Raji (cell line): ENCODE data around the gene ZMIZ1.

Experiments
- POLR2A ChIP-seq: IDR thresholded peaks from 2 replicates; pipeline ENCODE4 v1.6.1; 2011; ENCODE audit warnings: low read depth, low read length, control low read depth; ENCODE audit not compliant: insufficient read depth

ZMIZ1 gene

DNA sequence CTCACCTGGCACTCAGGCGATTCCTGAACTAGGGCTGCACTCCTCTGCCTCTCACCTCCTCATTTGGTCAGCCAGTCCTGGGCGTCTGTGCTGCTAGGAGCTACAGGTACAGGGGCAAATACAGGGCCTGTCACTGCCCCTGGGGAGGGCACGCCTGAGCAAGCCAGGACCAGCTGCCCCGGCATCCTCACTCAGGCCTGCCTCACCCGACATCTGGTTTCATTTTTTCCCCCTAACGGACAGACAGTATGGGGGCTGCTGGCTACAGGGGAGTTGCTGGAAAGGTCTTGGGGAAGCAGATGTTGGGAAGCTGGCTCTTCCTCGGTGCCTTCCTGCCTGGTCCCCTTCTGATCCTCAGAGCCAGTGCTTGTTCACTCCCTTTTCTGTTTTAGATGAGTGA lies 201.2 kb downstream of the ZMIZ1 start:
- no peak for TF ChIP-seq POLR2A

DNA sequence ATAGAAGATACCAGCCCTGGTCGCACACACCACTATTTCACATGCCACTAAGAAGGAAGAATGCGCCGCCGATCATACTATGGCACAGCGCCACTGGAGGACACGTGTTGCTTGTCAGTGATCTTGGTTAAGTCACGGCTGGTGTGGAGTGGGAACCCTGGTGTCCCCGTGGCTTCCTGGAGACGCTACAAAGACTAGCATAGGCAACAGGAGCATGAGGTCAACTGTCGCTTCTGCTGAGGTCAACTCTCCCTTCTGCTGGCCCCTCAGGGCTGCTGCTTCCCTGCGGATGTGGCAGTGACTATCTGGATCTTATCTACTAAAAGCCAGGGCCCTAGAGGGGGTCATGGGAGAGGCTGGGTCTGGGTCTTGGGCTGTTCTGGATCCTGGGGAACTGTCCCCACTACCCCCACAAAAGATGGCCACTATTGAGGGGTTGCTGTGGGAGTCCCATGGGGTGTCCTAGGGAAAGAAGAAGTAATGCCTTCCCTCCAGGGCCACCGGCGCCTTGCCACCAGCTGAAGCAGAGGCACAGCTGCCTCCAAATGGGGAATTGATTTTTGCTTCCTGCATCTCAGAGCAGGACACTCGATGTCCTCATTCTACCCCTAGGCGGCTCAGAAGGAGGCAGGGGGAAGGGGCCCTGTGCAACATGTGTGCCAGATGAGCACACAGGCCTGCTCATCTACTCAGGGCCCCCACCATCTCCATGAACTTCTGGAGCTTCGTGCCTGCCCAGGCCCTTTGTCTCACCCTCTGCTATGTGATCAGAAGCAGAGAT lies 201.9 kb downstream of the ZMIZ1 start:
- no peak for TF ChIP-seq POLR2A

DNA sequence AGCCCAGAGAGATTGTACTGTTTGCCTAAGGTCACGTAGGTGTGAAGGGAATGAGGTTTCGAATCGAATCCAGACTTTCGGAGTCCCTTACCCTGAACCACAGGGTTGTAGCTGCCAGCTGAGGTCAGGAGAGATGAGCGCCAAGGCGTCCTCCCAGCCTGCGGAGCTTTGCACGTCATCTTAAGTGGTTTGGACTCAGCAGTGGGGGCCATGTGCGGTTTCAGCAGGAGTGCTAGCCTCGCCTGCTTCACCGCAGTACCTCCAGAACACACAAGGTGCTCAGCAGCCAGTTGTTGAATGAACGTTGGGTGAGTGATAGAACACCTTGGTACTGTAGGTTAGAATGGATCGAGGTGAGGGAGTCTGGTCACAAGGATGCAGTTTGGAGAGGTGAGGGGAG lies 203.6 kb downstream of the ZMIZ1 start:
- TF ChIP-seq POLR2A, result no peak

DNA sequence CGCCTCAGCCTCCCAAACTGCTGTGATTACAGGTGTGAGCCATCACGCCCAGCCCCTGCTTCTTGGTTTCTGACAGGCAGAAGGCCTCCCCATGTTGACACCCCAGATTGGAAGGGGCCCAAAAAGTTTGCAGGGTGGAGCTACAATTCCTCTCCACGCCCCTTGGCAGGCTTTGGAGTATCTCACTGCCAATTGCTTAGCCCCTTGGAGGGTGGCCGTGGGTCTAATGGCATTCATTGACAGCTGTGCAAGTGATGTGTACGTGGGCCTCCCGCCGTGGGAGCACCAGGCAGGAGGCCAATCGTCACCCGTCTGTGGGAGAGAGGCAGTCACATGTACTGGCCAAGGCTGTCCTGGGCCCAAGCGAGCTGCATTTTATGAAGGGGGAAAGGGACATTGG lies 204.8 kb downstream of the ZMIZ1 start:
- no peak for TF ChIP-seq POLR2A

DNA sequence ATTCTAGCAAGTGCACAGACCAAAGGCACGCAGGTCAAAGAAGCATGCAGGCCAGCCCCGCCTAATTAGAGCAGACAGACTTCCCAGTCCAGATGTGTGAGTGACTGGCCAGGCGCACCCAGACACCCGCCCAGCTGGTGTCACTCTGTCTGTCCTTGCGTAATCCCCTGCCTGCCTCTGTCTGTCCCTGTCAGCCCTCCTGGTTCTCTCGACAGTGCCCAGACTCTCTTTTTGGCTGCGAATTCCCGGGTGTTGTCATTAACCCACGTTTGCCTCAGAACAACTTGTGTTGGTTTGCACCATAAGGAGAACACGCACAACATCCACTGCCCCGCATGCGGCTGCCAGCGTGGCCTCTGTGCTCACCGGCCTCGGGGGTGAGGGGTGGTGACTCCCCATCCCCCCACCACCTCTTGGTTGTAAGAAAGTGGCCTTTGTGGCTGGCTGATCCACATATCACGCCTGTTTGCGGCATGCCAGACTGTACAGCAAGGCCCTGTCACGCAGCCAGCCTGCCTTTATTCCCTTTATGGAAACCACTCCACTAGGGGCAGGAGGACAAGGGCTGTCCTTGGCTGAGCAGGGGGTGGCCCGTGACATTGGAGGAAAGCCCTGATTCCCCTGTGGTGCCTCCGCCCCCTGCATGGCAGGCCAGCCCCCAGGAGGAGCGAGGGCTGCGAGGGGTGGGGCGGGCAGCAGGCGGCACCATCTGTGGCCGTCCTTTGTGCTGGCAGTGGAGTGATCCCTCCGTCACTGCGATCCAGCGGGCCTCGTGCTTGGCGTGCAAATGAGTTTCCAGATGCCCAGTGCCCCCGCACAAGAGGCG lies 205.7 kb downstream of the ZMIZ1 start:
- TF ChIP-seq POLR2A, result no peak

DNA sequence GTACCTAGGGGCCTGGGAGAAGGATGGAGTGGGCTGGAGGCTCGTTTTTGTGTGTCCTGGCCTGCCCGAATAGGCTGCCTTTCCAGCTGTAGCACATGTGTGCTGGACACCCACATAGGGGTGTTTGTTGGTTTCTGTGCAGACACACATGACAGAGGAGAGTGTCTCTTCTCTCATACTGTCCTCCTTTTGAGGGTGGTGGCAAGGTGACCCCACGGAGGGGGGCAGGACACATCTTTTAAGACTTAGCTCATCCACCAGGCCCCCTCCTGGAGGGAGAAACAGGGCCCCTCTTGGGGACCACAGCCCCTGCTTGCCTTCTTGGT lies 206.3 kb downstream of the ZMIZ1 start:
- no peak for TF ChIP-seq POLR2A

DNA sequence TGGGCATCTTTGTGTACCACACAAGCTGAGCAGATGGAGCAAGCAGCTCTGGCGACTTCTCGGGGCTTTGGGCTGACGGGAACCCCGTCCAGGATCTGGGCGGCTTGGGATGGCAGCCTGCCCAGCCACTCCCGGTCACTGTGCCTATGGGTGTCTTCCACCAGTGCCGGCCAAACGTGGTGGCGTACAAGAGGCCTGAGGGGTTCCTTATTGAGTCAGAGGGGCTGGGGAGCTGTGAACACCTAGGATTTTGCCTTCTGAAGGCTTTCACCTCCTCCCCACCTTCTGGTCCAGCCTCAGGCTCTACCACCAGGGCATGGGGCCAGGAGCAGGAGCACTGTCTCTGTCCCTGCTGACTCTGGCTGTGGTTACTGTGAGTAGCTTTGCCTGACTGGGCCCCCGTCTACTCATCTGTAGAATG lies 206.7 kb downstream of the ZMIZ1 start:
- no peak for TF ChIP-seq POLR2A

DNA sequence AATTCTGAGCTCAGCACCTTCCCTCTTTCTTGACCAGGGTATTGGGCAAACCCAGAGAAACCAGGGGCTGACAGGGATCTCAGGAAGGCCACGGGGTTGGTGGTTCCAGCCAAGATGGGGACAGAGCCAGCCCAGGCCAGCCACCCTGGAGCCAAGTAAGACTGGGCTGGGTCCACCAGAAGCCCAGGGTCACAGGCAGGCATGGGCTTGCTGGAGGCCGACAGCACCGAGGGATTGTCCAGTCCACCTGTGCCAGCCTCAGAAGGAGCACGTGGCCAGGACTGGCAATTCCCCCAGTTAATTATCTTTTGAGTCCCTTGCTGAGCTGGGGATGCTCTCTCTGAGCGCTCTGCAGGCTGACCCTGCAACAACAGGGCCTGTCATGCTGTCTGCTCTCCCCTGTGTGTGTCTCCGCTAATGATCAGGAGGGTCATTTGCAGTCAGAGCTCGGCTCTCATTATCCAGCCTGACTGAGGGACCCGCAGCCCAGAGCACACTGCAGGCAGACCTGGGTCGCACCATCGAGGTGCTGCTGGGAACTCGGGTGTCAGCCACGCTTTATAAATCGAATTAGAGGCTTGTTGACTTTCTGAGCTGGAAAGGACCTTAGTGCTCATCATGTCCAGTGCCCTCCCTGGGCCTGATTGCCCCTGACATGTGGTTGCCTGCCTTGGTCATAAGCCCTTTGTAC lies 209.0 kb downstream of the ZMIZ1 start:
- no peak for TF ChIP-seq POLR2A

DNA sequence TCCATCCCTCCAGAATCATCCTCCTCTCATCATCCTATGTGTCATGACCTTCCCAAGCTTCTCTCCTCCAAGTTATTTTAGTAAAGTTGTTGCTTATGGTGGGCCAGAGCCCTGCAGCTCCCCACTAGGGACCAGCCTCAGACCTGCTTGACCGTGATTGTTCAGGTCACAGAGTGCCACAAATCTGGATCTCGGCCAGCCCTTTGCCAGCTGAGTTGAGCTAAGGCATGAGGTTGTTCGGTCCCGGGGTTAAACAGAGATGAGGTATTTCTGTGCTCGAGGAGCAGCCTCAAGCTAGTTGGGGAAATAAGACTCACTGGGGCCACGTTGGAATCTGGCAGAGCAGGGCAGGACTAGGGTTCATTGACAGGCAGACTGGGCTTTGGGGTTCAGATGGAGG lies 212.2 kb downstream of the ZMIZ1 start:
- TF ChIP-seq POLR2A, result no peak

DNA sequence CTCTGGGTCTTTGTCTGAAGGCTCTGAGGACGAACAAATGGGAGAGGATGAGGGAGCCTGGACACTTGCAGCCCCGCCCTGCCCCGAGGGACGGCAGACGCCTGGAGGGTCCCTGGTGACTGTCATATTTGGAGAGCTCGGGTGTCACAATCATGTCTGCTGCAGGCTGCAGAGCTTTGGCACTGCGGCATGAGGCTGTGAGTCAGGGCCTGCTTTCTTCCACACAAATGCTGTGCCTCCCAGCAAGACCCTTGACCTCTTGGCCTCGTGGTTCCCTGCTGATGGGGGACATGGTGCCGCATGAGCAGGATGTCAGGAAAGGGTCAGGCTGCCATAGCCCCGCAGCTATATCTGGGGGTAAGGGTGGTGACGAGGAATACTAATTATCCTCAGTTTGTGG lies 213.6 kb downstream of the ZMIZ1 start:
- TF ChIP-seq POLR2A, result no peak

DNA sequence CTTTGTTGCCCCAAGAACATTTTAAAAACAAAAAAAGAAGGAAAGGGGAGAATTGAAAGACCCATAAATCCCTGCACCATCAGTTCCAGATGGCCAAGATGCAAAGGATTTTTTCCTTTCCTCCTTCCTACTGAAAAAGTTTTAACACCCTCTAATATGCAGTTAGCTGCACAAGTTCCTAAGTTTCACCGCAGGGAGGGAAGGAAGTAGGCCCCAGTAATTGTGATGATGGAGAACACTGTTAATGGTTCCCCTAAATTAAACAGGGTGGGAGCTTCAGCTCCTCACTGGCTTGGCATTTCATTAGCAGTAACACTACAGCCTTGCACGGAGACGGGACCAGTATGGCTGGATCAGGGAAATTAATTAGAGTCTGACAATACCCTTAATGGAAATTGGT lies 214.8 kb downstream of the ZMIZ1 start:
- TF ChIP-seq POLR2A, result no peak

DNA sequence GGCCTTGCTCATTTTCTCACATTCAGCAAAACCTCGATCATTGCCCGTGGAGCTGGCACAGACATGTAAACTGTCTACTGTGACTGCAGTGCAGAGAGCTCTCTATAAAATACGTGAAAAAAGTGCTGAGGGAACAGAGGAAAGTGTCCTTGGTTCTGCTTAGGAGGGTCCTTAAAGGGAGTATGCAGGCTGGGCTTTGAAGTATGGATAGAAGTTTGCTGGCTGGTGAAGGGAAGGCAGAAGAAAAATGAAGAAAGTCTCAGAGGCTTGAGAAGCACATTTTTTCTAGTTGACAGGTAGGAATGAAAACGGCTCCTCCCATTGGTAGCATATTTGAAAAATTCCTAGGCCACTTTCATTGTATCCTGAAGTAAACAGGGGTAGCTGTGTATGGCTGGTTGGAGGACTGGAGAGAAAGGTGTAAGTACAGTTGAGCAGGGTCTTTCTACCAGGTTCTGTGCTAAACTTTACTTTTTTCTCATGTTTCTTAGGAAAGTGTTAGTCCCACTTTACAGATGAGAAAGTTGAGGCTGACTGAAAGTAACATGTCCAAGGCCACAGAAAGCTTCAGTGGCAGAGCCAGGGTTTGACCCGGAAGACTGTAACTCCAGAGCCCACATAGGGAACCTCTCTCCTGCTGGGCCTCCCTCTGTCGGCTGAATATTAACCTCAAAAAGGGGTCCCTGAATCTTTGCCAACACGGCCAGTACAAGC lies 215.5 kb downstream of the ZMIZ1 start:
- no peak for TF ChIP-seq POLR2A

DNA sequence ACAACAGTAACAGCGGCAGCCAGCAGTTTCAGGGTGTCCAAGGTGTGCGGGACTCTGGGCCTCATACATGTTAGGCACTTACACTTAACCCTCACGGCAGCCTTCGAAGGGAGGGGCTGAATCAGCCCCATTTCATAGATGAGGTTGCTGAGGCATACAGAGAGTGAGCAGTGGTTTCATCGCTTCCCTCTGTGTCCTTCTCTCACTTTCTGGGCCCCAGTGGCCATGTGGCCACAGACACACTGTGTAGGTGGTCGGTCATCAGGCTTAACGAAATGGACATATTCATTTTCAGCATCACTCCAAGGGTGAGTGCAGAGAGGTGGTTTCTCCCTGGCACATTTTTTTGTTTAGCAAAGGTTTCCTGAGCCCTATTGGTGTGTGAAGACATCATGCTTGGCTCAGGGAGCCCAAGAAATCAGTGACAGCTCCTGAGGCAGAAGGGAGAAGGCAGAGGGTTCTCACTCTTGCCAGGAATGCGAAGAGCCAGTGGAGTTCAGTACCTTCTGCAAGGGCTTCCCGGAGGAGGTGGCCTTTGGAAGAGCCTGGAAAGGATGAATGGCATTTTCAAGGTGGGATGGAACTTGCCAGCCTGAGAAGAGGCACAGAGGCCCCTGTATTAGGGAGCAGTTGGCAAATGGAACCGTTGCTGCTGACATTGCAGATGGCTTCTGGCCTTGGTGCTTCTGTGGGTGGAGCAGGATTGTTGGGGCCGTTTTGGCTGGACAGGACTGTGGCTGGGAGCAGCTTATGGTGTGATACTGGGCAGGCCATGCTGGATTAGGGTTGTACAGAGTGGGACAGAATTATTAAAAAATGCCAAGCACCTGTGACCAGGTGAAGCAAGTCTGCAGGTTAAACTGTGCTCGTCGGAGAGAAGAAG lies 216.8 kb downstream of the ZMIZ1 start:
- TF ChIP-seq POLR2A, result peak; percentile 23; the same call in 1 of the 2 replicates

DNA sequence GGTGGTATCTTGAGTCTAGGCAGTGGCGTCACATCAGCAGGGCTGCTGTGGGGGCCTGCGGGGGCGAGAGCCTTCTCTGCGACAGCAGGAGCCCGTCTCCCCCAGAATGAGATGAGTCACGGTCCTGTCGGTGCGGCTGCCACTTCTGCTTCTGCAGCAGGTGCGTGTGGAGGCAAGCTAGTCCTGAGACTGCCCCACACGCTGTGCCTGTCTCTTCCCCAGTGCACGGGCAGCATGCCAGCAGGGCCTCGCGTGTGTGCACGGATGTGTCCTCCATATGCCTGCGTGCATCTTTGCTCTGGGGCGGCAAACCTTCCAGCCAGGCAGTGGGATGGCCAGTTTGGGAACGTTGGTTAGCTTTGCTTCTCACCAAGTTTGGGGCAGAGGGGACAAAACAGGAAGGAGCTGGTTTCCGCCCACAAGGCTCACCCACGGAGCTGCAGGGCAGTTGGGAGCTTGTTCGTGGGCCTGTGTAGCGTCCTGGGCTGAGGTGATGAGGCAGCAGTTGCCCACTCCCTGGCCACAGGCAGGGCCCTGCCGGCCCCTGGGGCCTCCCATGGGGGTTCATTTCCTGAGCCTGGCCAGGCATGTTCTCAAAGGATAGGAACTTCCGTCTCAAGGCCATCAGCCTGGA lies 217.7 kb downstream of the ZMIZ1 start:
- peak; percentile 62 for TF ChIP-seq POLR2A
